Skeletal muscle tissue (tissue), 4 donors: ENCODE results near the gene ALOX12. TPM values are rescaled to one million over a fixed set of nuclear protein-coding genes. Genes with fewer than 3 reads are reported as not detected.

Experiments
- H3K27ac ChIP-seq: one replicate; pipeline ENCODE4 v1.7.0; 2013; ENCODE audit warnings: mild to moderate bottlenecking, low read depth, low read length, inconsistent platforms
- H3K27me3 ChIP-seq, 3 donors: one replicate each; pipeline ENCODE4 v1.7.0; 2013; ENCODE audit warnings: low read length in 3 of 3; ENCODE audit not compliant: control insufficient read depth in 3 of 3, insufficient read depth in 3 of 3
- H3K36me3 ChIP-seq, 3 donors: one replicate each; pipeline ENCODE4 v1.7.0; 2013; ENCODE audit warnings: low read length in 3 of 3; ENCODE audit not compliant: control insufficient read depth in 3 of 3, insufficient read depth in 3 of 3
- H3K4me1 ChIP-seq, 3 donors: one replicate each; pipeline ENCODE4 v1.7.0; 2013; ENCODE audit warnings: low read length in 3 of 3, mild to moderate bottlenecking in 3 of 3; ENCODE audit not compliant: control insufficient read depth in 3 of 3, insufficient read depth in 3 of 3
- H3K4me3 ChIP-seq, 3 donors: one replicate each; pipeline ENCODE4 v1.7.0; 2013; ENCODE audit warnings: low read length in 3 of 3
- H3K9ac ChIP-seq, 3 donors: one replicate each; pipeline ENCODE4 v1.7.0; 2013; ENCODE audit warnings: low read length in 3 of 3, mild to moderate bottlenecking in 3 of 3, moderate library complexity in 2 of 3, low read depth in 1 of 3
- H3K9me3 ChIP-seq, 3 donors: one replicate each; pipeline ENCODE4 v1.7.0; 2013; ENCODE audit warnings: low read length in 3 of 3; ENCODE audit not compliant: control insufficient read depth in 3 of 3
- total RNA-seq: library from RNA; depleted of rRNA; stranded (reverse); fragments of >200 nt; gene quantifications from one replicate; pipeline ENCODE4 v1.2.3, GENCODE V29; 2014
- donor health status: Osteomylitis.

Gene ALOX12
- total RNA-seq, 1 donor from 2014 or later, result not detected

DNA sequence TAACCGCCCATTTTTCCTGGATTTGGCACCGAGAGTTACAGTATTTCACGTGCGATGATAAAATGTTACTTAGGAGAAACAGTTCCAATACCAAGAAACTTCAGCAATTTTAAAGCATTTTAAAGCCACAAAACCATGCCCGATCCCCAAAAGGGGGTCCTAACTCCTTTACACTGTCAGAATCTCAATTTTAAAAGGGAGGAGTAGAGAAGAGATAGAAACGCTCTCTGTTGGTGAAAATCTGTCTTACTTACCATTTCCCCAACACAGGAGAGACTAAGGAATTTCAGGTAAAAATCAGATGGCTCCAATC, 16.0 kb downstream of the ALOX12 start:
- Histone ChIP-seq H3K27ac (peak overlapping the region; percentile 97), H3K4me3 (peak overlapping the region; percentile 97 to 99 (median 99)), H3K9ac (peak overlapping the region; percentile 97 to 98 (median 97)), H3K4me1 (peaks cover 42 to 55% (median 50%) of the 10 kb centered on the region in 3 donors), H3K9me3 (no peaks in the 10 kb centered on the region), H3K36me3 (peaks cover 8 to 16% (median 12%) of the 10 kb centered on the region in 3 donors), H3K27me3 (no peaks in the 10 kb centered on the region)

DNA sequence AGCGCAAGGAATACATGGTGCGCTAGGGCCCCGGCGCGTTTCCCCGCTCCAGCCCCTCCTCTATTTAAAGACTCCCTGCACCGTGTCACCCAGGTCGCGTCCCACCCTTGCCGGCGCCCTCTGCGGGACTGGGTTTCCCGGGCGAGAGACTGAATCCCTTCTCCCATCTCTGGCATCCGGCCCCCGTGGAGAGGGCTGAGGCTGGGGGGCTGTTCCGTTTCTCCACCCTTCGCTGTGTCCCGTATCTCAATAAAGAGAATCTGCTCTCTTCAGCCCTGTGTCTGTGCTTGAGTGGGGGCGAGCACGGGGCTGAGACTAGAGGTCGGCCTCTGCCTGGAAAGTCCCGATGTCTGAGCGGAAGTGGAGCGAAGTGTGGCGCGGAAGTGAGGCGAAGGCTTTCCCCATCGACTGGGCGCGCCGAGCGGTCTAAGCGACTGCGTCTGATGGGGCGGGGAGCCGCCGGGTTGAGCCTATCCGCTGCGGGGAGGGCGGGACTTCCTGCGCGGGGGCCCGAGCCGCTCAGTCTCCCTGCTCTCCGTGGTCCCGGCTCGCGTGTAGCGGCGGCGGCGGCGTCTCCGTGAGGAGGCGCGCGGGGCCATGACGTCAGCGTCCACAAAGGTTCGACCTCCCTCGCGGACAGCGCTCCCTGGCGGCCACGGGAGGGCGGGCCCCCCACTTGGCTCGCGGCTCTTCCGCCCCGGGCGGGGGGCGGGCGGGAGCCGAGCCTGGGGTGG, 18.6 kb downstream of the ALOX12 start:
- Histone ChIP-seq H3K4me1 (peaks cover 60 to 73% (median 71%) of the 10 kb centered on the region in 3 donors), H3K9ac (peak overlapping the region; percentile 97 to 98 (median 97)), H3K27me3 (no peaks in the 10 kb centered on the region), H3K36me3 (peaks cover 10 to 16% (median 13%) of the 10 kb centered on the region in 3 donors), H3K27ac (peak overlapping the region; percentile 97), H3K4me3 (peak overlapping the region; percentile 97 to 99 (median 99)), H3K9me3 (no peaks in the 10 kb centered on the region)

DNA sequence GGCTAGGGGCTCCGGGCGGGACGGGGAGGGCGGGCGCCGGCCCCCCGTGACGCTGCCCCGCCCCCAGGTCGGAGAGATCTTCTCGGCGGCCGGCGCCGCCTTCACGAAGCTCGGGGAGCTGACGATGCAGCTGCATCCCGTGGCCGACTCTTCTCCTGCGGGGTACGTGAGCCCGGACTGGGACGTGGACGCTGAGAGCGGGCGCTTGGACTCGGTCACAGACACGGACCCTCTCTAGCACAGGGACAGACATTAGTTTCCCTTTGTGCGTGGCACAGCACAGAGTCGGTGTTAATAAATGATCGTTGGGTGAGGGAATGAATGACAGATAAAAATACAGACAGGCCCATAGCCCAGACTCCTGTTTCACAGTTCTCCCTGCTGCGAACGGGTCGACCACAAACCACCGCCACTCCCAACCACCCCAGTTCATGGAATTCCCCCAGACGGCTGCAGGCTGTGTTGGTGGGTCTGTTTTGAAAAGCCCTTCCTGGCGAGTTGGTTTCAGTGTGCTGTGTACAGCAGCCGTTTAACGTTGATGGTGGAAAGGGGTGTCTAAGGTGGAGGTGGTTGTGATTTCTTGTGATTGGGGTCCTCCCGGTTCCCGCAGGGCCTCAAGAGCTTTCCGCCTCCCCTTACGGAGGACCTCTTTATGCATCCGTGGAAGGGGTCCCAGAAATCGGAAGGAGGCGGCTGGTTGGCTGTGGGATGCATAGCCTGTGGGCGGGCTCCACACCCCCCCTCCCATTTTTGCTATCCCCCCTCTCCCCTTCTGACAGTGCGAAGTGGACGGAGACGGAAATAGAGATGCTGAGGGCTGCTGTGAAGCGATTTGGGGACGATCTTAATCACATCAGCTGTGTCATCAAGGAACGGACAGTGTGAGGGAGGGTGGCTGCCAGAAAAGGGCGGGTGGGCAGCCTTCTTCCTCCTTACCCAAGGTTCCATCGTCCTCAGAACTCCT, 19.4 kb downstream of the ALOX12 start:
- Histone ChIP-seq H3K36me3 (peaks cover 9 to 11% (median 10%) of the 10 kb centered on the region in 3 donors), H3K9me3 (no peaks in the 10 kb centered on the region), H3K27ac (peak overlapping the region; percentile 97), H3K4me1 (peaks cover 60 to 71% (median 67%) of the 10 kb centered on the region in 3 donors), H3K27me3 (no peaks in the 10 kb centered on the region), H3K9ac (peak overlapping the region; percentile 89 to 97 (median 94)), H3K4me3 (peak overlapping the region; percentile 89 to 99 (median 91))

DNA sequence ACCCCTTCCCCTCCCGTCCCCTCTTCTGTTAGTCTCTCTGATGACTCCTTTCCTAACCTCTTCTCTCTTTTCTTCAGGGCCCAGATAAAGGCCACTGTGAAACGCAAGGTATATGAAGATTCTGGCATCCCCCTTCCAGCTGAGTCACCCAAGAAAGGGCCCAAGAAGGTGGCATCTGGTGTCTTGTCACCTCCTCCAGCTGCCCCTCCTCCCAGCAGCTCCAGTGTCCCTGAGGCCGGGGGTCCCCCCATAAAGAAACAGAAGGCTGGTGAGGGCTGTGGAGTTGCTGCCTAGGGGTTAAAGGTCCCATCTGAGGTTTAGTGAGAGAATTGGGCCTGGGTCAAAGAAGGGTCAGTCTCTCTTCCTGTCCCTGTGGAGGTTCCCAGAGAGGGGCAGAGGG, 20.6 kb downstream of the ALOX12 start:
- peak overlapping the region in 2 of 3 donors; percentile 8 to 33 for H3K9ac ChIP-seq
- H3K36me3 ChIP-seq, result peaks cover 9 to 11% (median 10%) of the 10 kb centered on the region in 3 donors
- peaks cover 56 to 68% (median 67%) of the 10 kb centered on the region in 3 donors for H3K4me1 ChIP-seq
- peak overlapping the region; percentile 97 for H3K27ac ChIP-seq
- no peaks in the 10 kb centered on the region for H3K27me3 ChIP-seq
- H3K9me3 ChIP-seq, result no peaks in the 10 kb centered on the region
- H3K4me3 ChIP-seq, result peak overlapping the region in 1 of 3 donors; percentile 14

DNA sequence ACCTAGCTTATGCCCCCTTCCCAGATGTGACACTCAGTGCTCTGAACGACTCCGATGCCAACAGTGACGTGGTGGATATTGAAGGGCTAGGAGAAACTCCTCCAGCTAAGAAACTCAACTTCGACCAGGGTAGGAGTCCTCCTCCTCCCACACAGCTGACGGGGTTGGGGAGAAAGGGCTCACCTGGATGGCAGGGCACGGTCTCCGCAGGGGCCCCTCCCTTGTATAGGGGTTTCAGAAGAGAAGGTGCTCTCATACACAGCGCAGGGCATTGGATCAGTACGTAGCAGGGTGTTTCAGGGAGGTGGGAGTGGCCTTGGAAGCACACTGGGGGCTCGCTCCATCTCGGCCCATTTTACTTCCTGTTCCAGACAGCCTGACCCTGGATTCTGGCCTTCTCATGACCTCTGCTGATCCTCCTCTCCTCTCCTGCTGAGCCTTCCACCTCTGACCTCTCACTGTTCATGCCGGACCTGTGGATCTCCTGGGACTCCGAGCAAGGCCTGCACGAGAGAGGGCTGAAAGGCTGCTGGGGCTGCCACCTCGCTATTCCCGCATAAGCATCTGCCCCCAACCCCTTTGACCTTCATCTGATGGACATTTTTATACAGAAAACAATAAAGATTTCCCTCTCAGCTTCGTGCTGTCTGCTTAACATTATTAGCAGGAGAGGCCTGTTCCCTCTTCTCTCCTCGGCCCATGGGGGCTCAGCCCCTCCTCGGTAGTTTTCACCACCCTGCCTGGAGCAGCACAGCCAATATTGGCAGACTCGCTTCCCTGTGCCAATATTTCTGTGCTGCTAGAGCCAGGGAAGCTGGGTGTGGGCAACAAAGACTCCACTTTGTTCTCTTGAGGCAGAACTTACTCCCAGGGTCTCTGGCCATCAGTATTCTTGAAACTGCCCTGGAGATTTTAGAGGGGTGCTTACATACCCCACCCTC, 21.3 kb downstream of the ALOX12 start:
- Histone ChIP-seq H3K27me3 (peaks cover 2% of the 10 kb centered on the region in 3 donors), H3K4me1 (peaks cover 58 to 72% (median 66%) of the 10 kb centered on the region in 3 donors), H3K9ac (peak overlapping the region in 2 of 3 donors; percentile 8 to 95), H3K27ac (peak overlapping the region; percentile 97), H3K4me3 (peak overlapping the region in 2 of 3 donors; percentile 29 to 88), H3K36me3 (peaks cover 9 to 11% (median 10%) of the 10 kb centered on the region in 3 donors), H3K9me3 (no peaks in the 10 kb centered on the region)

DNA sequence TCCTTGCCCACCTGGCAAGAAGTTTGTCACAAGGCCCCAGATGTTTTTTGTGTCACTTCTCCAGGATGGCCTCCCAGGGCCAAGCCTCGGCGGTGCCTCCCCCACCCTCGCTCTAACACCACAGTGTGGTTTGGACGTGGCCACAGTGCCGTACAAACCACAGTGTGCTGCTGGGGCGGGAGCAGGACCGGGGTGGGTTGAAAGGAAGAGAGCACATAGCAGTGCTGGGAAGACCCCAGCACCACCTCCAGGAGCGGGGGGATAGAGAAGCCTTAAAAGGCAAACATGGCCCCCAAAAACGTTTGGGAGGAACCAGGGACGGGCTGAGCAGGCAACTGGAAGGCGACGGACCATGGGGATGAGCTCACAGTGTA, 22.0 kb downstream of the ALOX12 start:
- peak overlapping the region; percentile 87 to 95 (median 91) for H3K9ac ChIP-seq

DNA sequence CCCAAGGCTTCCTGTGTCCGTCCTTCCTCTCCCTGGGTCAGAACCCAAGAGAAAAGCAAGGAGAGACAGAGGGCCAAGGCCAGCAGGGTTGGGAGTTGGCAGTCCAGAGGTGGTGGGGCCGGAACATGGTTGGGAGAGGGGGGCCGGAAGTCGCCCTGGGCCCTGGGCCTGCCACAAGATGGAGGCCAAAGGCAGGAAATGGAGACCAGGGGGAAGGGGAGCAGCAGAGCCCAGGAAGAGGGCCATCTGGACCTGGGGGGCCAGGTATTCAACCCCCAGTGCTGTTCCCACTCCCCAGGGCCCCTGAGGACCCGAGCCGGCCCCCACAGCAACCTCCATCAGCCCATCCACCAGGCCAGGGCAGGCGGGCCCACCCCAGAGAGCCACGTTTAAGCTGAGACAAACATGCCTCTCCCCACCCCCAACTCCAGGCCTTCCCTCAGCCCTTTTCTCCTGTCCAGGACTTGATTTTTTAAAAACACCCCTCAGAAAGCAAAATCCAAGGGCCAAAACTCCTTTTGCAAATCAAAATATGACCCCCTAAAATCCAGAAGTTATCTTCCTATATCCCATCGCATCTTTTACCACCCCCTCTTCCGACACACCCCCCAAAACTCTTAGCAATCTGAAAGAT, 22.6 kb downstream of the ALOX12 start:
- Histone ChIP-seq H3K9ac (peak overlapping the region; percentile 87 to 95 (median 91)), H3K4me1 (peaks cover 55 to 75% (median 61%) of the 10 kb centered on the region in 3 donors), H3K27ac (peak overlapping the region; percentile 97)

More for the DNA sequence above, 22.0 kb downstream of the ALOX12 start:
- Histone ChIP-seq H3K27me3 (peaks cover 8 to 9% (median 8%) of the 10 kb centered on the region in 3 donors), H3K36me3 (peaks cover 9 to 11% (median 10%) of the 10 kb centered on the region in 3 donors), H3K9me3 (no peaks in the 10 kb centered on the region), H3K4me3 (peak overlapping the region; percentile 87 to 90 (median 88)), H3K4me1 (peaks cover 60 to 76% (median 66%) of the 10 kb centered on the region in 3 donors), H3K27ac (peak overlapping the region; percentile 97)

DNA sequence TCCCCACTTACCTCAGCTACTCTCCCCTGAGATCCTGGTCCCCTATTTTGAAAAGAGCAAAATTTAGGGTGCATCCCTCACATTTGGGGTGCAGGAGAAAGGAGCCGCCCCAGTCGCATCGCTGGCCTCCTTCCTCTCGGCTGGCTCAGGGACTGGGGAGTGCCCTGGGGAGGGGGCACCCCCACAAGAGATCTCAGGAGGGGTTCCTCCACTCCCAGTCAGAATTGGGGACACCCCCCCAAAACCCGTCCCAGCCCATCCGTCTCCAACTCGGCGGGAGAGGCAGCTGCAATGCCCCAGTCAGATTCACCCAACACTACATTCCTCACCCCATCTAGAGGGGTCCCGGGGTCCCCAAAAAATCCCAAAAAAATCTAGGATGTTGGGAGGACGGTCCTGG, 23.5 kb downstream of the ALOX12 start:
- no peaks in the 10 kb centered on the region for H3K9me3 ChIP-seq
- peaks cover 9 to 11% (median 10%) of the 10 kb centered on the region in 3 donors for H3K36me3 ChIP-seq
- H3K27me3 ChIP-seq, result peaks cover 14 to 17% (median 16%) of the 10 kb centered on the region in 3 donors
- peak overlapping the region; percentile 97 for H3K27ac ChIP-seq
- peaks cover 49 to 71% (median 54%) of the 10 kb centered on the region in 3 donors for H3K4me1 ChIP-seq
- peak overlapping the region; percentile 87 to 95 (median 91) for H3K9ac ChIP-seq
- H3K4me3 ChIP-seq, result peak overlapping the region; percentile 87 to 90 (median 88)

More for the DNA sequence above, 22.6 kb downstream of the ALOX12 start:
- Histone ChIP-seq H3K4me3 (peak overlapping the region; percentile 87 to 90 (median 88)), H3K27me3 (peaks cover 12 to 15% (median 15%) of the 10 kb centered on the region in 3 donors), H3K9me3 (no peaks in the 10 kb centered on the region), H3K36me3 (peaks cover 9 to 11% (median 10%) of the 10 kb centered on the region in 3 donors)
